ENCODE measurements around the gene P2RY2.

DNA sequence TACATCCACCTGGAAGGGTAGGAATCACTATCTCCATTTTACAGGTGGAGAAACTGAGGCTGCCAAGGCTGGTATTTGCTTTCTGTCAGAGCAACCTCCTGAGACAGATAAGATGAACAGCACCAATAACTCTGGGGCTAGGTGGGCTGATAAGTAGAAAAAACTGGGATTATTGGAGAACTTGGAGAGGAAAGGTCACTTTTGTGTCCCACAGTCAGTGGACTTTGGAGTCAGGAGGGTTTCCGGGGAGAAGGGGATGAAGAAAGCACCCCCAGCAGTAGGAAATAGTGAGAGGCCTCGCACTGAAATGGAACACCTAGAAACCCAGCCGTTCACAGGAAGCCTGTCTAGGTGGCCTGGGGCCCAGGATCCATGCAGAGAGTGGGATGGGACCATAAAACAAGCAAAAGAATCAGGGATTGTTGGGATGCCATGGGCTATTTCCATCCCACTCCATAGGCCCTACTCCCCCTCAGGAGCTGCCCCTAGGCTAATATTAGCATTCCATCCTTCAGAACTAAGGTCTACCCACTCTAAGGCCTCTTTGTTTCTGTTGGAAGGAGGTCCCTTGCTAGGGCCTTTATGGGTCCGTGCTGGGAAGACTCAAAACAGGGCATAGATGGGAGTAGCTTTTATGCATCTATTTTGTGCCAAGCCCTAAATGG, 45.0 kb upstream of the P2RY2 start:
- TF ChIP-seq GATA2 (IDR thresholded peaks at IDR 0.05; ENCODE audit: low read depth, low read length), result no peak
- no peak for TF ChIP-seq GATA3 (IDR thresholded peaks at IDR 0.05; ENCODE audit: low read depth, low read length)
